Activated CD8-positive, alpha-beta T cell treated with anti-CD3 and anti-CD28 coated beads for 36 hours (primary cell): Measurements from ENCODE around the gene ANKMY1. TPM values are rescaled to one million over a fixed set of nuclear protein-coding genes. Genes with fewer than 3 reads are reported as not detected.
"Not testable (repeated sequence)": the region's sequence is repeated elsewhere in the genome, so short reads cannot be mapped to it uniquely, and the experiment has no call there.

ENCODE experiments used
- ATAC-seq: fragments of 200-7000 bp; cut with Tn5 transposase; one replicate; pipeline ENCODE4 v1.10.0; 2021; ENCODE audit warnings: mild to moderate bottlenecking, moderate library complexity
- CTCF ChIA-PET: fragments of 350-600 bp; sonication (Branson Sonifier 250); formaldehyde crosslinking; loops from one replicate; lab custom pipeline; 2021; ENCODE audit warnings: antibody characterized with exemption; lab: Charles Lee
- POLR2A ChIA-PET: fragments of 350-600 bp; sonication (Branson Sonifier 250); formaldehyde crosslinking; loops from one replicate; lab custom pipeline; 2021; ENCODE audit warnings: antibody characterized with exemption; lab: Charles Lee
- DNase-seq: peaks from one replicate; pipeline ENCODE4 v3.0.0-alpha.2; 2020
- H3K27ac Mint-ChIP-seq: one replicate; pipeline ENCODE4 v1.8.0; 2021; ENCODE audit warnings: mild to moderate bottlenecking, mixed read lengths
- H3K27me3 Mint-ChIP-seq: one replicate; pipeline ENCODE4 v1.8.0; 2021; ENCODE audit warnings: mixed read lengths
- H3K36me3 Mint-ChIP-seq: one replicate; pipeline ENCODE4 v1.8.0; 2021; ENCODE audit warnings: low read depth, mixed read lengths
- H3K4me1 Mint-ChIP-seq: one replicate; pipeline ENCODE4 v1.8.0; 2021; ENCODE audit warnings: low read depth, mixed read lengths
- H3K4me3 Mint-ChIP-seq: one replicate; pipeline ENCODE4 v1.8.0; 2021; ENCODE audit warnings: mild to moderate bottlenecking, moderate library complexity, mixed read lengths
- H3K9me3 Mint-ChIP-seq: one replicate; pipeline ENCODE4 v1.8.0; 2021; ENCODE audit warnings: mixed read lengths
- intact Hi-C: fragments of 100-400 bp; cut with micrococcal nuclease; formaldehyde crosslinking; loops from one replicate; pipeline ENCODE4 v1.10.0; 2022
- total RNA-seq, 2 experiments: library from RNA; stranded (reverse); gene quantifications; one replicate each; pipeline ENCODE4 v1.2.3, GENCODE V29; 2021
- TF ChIP-seq, protein P1 (sequence below): fragments of 200-600 bp; IDR thresholded peaks from one replicate; pipeline ENCODE4 v1.8.0; 2022; ENCODE audit warnings: antibody characterized with exemption, mild to moderate bottlenecking

ANKMY1 gene
- total RNA-seq, 2 experiments from 2014 or later, result 14.5 to 18.6 TPM

DNA sequence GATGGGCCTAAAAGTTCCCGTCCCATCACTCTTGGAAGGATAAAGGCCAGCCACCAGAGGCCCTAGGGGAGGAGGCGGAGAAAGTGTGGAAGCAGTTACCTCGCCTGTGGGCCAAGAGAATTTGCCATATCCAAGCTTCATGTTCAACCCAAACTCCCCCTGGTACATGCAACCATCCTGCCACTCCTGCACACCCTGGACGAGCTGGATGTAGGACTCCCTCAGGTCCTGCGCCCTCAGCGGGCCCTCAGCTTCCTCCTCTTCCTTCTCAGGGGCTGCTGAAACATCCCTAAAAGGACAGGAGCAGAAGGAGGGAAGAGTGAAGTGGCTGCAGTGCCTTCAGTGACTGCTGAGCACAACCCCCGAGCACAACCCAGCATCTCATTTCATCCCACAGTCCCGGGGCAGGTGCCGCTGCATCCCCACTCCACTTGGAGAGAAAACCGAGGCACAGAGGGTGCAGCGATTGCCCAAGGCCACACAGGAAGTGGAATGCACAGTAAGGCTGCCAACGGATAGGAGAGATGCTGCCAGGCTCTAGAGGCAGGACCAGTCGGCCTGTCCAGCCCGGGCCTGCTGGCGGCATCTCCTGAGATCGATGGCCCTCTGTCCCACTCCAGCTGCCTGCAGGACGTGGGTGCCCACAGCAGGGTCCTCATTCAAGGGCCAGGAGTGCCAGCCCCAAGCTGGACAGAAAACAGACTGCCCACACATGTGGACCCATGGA, 2.9 kb downstream of the ANKMY1 start:
- Mint-ChIP-seq H3K4me3 (no peak overlapping the region), H3K4me1 (peaks cover 37% of the 10 kb centered on the region), H3K27ac (no peak overlapping the region), H3K9me3 (peaks cover 13% of the 10 kb centered on the region), H3K36me3 (peaks cover 47% of the 10 kb centered on the region), H3K27me3 (no peaks in the 10 kb centered on the region)
- intact Hi-C loops, result no loop called here
- TF ChIP-seq, protein P1, sequence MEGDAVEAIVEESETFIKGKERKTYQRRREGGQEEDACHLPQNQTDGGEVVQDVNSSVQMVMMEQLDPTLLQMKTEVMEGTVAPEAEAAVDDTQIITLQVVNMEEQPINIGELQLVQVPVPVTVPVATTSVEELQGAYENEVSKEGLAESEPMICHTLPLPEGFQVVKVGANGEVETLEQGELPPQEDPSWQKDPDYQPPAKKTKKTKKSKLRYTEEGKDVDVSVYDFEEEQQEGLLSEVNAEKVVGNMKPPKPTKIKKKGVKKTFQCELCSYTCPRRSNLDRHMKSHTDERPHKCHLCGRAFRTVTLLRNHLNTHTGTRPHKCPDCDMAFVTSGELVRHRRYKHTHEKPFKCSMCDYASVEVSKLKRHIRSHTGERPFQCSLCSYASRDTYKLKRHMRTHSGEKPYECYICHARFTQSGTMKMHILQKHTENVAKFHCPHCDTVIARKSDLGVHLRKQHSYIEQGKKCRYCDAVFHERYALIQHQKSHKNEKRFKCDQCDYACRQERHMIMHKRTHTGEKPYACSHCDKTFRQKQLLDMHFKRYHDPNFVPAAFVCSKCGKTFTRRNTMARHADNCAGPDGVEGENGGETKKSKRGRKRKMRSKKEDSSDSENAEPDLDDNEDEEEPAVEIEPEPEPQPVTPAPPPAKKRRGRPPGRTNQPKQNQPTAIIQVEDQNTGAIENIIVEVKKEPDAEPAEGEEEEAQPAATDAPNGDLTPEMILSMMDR, result no peak
- DNase-seq, result no peak
- ATAC-seq, result no peak
- CTCF ChIA-PET, result interaction anchor here (0.7 to 4.2 kb wide), 3 partner anchors 11 to 41 kb away, joined by 3 to 15 read pairs (median 3); no protein-coding TSS in a partner anchor
- POLR2A ChIA-PET, result no interaction called here

DNA sequence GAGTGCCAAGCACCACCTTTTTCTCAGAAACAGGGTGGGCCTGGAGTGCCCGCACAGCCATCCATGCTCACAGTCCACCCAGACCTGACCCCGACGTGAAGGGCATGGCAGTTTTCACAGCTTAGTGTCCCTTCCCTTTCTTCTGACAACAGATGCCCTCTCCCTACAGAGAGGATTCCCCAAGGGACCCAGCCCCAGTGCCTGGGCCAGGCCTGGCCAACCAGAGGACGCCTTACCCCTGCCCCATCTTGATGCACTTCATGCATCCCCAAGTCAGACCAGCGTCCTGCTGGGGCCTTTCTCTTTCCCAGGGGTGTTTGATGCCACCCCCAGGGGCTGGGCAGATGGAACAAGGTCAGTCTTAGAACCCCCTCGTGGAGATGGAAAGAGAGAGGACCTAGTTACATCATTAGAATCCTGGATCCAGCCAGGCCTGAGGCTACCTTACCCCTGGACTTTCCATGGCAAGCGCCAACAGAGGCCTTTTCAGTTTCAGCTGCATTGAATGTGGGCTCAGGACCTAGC, 3.8 kb downstream of the ANKMY1 start:
- H3K4me3 Mint-ChIP-seq, result no peak overlapping the region
- H3K36me3 Mint-ChIP-seq, result peaks cover 38% of the 10 kb centered on the region
- H3K27ac Mint-ChIP-seq, result no peak overlapping the region
- DNase-seq (no peak), ATAC-seq (no peak)
- POLR2A ChIA-PET, result no interaction called here
- H3K4me1 Mint-ChIP-seq, result peaks cover 28% of the 10 kb centered on the region
- TF ChIP-seq, protein P1, result no peak
- intact Hi-C loops, result no loop called here
- H3K27me3 Mint-ChIP-seq, result no peaks in the 10 kb centered on the region
- H3K9me3 Mint-ChIP-seq, result peaks cover 13% of the 10 kb centered on the region
- CTCF ChIA-PET, result interaction anchor here (0.9 to 4.2 kb wide), 2 partner anchors 12 to 29 kb away, joined by 3 to 15 read pairs; no protein-coding TSS in a partner anchor

DNA sequence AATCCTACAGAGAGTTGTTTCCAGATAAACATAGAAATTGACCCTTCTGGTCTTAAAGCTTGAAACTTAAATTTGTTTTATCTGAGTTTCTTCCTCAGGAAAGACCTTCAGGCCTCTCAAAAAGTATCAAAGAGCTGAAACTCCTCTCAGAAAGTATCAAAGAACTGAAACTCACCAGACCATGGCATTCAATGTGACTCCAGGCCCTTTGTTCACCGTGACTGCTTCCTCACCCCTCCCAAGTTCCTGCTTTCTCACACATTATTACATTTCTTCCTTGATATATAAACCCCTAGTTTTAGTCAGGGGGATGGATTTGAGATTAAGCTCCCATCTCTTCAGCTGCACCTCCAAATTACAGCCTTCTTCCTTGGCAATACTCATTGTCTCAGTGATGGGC, 6.0 kb downstream of the ANKMY1 start:
- Mint-ChIP-seq H3K27ac (peak overlapping the region; percentile 46), H3K9me3 (peaks cover 13% of the 10 kb centered on the region), H3K4me3 (no peak overlapping the region), H3K27me3 (no peaks in the 10 kb centered on the region), H3K36me3 (peaks cover 32% of the 10 kb centered on the region), H3K4me1 (peaks cover 15% of the 10 kb centered on the region)
- no peak for ATAC-seq
- TF ChIP-seq, protein P1, result no peak
- CTCF ChIA-PET, result interaction anchor here (2.8 to 4.2 kb wide), 2 partner anchors 14 to 38 kb away, joined by 11 to 15 read pairs; no protein-coding TSS in a partner anchor
- POLR2A ChIA-PET, result interaction anchor here (1.2 kb wide), 1 partner anchor 9 kb away, joined by 4 read pairs; the partner anchor contains the start of gene DUSP28
- intact Hi-C loops, result no loop called here
- no peak for DNase-seq

DNA sequence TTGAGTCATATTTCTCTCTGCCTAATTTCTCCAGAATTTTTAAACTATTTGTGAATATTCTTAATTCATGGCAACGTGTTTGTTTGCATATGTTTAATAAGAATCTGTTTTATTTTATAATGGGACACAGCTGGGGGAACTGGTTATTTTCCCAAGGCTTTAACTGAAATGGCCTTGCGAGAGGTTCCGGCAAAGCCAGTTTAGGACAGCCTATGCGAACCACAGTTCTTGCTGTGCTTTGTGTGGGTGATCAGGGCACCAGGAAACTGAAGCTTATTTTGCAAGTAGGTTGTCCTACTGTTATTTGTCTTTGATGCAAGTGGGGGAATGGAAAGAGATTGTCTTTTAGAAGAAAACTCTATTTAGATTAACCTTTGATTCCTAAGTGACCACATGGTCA, 6.5 kb downstream of the ANKMY1 start:
- Mint-ChIP-seq H3K4me3 (no peak overlapping the region), H3K27ac (no peak overlapping the region), H3K9me3 (peaks cover 13% of the 10 kb centered on the region), H3K4me1 (peaks cover 10% of the 10 kb centered on the region), H3K36me3 (peaks cover 32% of the 10 kb centered on the region), H3K27me3 (no peaks in the 10 kb centered on the region)
- ChIA-PET CTCF (interaction anchor here (2.8 kb wide), 1 partner anchor 37 kb away, joined by 11 read pairs; no protein-coding TSS in a partner anchor), POLR2A (interaction anchor here (1.2 kb wide), 1 partner anchor 9 kb away, joined by 4 read pairs; the partner anchor contains the start of gene DUSP28)
- no peak for ATAC-seq
- no peak for DNase-seq
- TF ChIP-seq, protein P1, result no peak
- intact Hi-C loops, result no loop called here

DNA sequence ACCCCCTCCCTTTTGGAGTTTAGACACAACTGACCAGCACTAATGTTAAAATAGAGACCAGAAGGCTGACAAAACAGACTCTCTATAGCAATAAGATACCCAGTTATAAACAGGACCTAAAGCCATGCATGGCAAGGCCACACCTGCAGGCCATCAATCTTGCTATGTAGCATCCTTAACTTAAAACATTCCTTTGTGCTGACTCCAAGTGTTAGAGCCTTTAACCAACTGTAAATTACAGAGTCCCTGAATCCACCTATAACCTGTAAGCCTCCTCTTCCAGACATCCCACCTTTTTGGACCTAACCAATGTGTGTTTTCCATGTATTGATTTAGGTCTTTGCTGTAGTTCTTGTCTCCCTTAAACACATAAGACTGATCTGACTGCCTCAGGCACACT, 17.9 kb downstream of the ANKMY1 start:
- H3K27me3 Mint-ChIP-seq, result no peaks in the 10 kb centered on the region
- no peak overlapping the region for H3K4me3 Mint-ChIP-seq
- no peak overlapping the region for H3K27ac Mint-ChIP-seq
- H3K9me3 Mint-ChIP-seq, result no peaks in the 10 kb centered on the region
- TF ChIP-seq, protein P1, result no peak
- intact Hi-C loops, result no loop called here
- DNase-seq (no peak), ATAC-seq (no peak)
- H3K4me1 Mint-ChIP-seq, result no peaks in the 10 kb centered on the region
- H3K36me3 Mint-ChIP-seq, result peaks cover 44% of the 10 kb centered on the region
- POLR2A ChIA-PET, result no interaction called here
- CTCF ChIA-PET, result no interaction called here

DNA sequence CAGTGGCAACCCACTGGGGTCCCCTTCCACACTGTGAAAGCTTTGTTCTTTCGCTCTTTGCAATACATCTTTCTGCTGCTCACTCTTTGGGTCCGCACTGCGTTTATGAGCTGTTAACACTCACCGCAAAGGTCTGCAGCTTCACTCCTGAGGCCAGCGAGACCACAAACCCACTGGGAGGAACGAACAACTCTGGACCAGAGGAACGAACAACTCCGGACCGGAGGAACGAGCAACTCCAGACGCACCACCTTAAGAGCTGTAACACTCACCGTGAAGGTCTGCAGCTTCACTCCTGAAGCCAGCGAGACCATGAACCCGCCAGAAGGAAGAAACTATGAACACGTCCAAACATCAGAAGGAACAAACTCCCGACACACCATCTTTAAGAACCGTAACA, 18.7 kb downstream of the ANKMY1 start:
- POLR2A ChIA-PET, result not testable (repeated sequence)

More for the DNA sequence above, 18.7 kb downstream of the ANKMY1 start:
- H3K4me1 Mint-ChIP-seq, CTCF ChIA-PET, H3K27me3 Mint-ChIP-seq, H3K27ac Mint-ChIP-seq, ATAC-seq, intact Hi-C loops, H3K4me3 Mint-ChIP-seq, H3K9me3 Mint-ChIP-seq, DNase-seq: not testable (repeated sequence)
- peaks cover 48% of the 10 kb centered on the region for H3K36me3 Mint-ChIP-seq
